Right renal cortex interstitium (tissue), 3 donors: ENCODE data around the gene KLK15. TPM values are rescaled to one million over a fixed set of nuclear protein-coding genes. Genes with fewer than 3 reads are reported as not detected.

Experiments
- DNase-seq, 3 donors: peaks; one replicate each; pipeline ENCODE4 v3.0.0-alpha.2; 2013; ENCODE audit warnings: low read depth in 3 of 3, low spot score in 2 of 3
- polyA plus RNA-seq, 3 donors: library from polyadenylated mRNA; unstranded; fragments of 120-200 nt; gene quantifications; one replicate each; pipeline ENCODE4 v1.2.1, GENCODE V29; 2013; ENCODE audit not compliant: insufficient read length in 3 of 3

KLK15 gene, protein sequence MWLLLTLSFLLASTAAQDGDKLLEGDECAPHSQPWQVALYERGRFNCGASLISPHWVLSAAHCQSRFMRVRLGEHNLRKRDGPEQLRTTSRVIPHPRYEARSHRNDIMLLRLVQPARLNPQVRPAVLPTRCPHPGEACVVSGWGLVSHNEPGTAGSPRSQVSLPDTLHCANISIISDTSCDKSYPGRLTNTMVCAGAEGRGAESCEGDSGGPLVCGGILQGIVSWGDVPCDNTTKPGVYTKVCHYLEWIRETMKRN
- not detected for polyA plus RNA-seq

DNA sequence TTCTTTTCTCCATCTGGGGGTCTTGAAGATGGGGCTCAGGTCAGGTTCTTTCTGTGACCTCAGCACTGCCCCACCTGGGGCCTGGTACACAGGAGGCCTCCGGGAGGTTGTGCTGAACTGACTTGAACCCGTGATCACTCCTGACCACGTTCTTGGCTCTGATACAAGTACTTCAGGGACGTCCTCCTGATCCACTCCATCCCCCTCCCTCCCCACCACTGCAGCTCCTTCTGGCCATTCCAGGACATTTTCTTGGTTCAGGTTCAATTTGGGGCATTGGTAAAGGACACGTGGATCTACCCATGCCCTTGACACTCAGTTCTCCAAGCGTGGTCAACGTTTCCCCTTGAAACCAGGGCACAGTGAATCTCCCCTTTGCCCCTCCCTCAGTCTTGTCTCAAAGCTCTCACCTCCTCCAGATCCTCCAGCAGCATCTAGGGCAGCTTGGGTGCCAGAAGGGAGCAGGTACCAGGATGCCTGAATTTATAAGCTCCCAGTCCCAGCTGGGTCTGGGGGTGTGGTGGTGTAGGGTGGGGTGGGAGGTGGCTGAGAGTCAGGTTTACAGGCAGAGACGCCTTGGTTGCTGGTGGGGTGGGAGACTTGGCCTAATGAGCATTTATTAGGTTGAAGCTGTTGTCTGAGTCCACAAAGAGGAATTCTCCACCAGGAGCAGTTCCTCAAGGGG is at the start of gene KLK15:
KLK15 (minus strand) TSS at position 458 of the 685 bp plus-strand sequence. CDS start 2,082 bp downstream, outside the sequence.
- no peak for DNase-seq

- DNase-seq, result no peak
These were observed 48.8 kb upstream of the KLK15 start for GRCh38 chr19:50882188-50882587.

- DNase-seq, result no peak
These were observed 46.9 kb upstream of the KLK15 start for GRCh38 chr19:50880241-50880640.

DNA sequence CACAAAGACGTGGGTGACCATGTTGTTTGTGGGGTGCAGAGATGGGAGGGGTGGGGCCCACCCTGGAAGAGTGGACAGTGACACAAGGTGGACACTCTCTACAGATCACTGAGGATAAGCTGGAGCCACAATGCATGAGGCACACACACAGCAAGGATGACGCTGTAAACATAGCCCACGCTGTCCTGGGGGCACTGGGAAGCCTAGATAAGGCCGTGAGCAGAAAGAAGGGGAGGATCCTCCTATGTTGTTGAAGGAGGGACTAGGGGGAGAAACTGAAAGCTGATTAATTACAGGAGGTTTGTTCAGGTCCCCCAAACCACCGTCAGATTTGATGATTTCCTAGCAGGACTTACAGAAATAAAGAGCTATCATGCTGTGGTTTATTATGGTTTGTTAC is 45.5 kb upstream of the KLK15 start:
- DNase-seq, result no peak

- DNase-seq, result no peak
These were observed 44.0 kb upstream of the KLK15 start for GRCh38 chr19:50877338-50877737.

DNA sequence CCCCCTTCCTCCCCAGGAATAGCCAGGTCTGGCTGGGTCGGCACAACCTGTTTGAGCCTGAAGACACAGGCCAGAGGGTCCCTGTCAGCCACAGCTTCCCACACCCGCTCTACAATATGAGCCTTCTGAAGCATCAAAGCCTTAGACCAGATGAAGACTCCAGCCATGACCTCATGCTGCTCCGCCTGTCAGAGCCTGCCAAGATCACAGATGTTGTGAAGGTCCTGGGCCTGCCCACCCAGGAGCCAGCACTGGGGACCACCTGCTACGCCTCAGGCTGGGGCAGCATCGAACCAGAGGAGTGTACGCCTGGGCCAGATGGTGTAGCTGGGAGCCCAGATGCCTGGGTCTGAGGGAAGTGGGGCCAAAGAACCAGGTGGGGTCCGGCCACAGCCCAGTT is 43.1 kb upstream of the KLK15 start:
- DNase-seq, result no peak

DNA sequence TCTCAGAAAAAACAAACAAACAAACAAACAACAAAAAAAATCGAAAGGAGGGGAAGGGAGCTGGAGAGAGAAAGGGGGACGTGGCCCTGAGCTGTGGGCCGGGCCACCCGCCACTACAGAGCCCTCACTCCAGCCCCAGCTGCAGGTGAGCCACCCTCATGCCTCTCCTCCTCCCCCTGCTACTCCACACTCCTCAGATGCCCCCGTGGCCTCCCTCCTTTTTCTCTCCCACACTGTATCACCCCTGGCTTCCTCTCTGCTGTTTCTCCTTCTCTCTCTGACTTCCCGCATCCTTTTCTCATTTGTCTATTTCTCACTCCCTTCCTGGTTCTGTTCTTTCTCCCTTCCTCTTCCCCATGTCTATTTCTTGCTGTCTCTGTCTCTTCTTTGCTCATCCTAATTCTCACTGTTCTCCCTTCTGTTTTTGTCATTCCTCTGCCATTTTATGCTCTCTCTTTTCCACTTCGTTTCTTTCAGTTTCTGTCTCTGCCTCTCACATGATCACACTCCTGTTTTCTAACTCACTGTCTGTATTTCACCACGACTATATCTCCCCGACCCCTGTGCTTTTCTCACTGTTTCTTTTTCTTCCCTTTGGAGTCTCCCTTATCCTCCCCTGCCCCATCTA is 42.5 kb upstream of the KLK15 start:
- no peak for DNase-seq

DNA sequence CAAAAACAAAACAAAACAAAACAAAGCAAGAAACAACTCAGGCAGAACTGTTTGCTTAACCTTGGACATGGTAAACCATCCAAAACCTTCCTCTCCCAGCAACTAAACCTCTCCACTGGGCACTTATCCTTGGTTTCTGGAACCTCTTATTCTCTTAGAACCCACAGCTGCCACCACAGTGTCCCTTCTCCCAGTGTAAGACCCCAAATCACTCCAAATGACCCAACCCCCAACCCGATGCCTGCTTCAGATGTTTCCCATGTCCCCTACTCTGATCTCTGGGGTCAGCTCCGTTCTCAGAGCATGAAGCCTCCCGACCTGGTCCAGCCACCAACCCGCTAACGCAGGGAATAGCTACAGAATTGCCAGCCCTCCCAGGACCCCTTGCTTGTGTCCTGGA is 40.8 kb upstream of the KLK15 start:
- no peak for DNase-seq

- DNase-seq, result no peak
These were observed 39.7 kb upstream of the KLK15 start, which contains the start of gene KLK2 for GRCh38 chr19:50873056-50873455. TSS of gene KLK2 (plus strand) at chr19:50873439. CDS start at chr19:50873474, 35 bp downstream.

DNA sequence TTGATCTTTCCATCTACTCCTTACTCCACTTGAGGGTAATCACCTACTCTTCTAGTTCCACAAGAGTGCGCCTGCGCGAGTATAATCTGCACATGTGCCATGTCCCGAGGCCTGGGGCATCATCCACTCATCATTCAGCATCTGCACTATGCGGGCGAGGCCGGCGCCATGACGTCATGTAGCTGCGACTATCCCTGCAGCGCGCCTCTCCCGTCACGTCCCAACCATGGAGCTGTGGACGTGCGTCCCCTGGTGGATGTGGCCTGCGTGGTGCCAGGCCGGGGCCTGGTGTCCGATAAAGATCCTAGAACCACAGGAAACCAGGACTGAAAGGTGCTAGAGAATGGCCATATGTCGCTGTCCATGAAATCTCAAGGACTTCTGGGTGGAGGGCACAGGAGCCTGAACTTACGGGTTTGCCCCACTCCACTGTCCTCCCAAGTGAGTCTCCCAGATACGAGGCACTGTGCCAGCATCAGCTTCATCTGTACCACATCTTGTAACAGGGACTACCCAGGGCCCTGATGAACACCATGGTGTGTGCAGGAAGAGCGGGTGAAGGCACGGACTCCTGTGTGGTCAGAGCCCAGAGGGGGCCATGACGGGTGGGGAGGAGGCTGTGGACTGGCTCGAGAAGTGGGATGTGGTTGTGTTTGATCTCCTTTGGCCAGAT is 37.2 kb upstream of the KLK15 start:
- DNase-seq, result no peak

GRCh38 chr19:50869479-50869878 is 36.1 kb upstream of the KLK15 start:
- no peak for DNase-seq

DNA sequence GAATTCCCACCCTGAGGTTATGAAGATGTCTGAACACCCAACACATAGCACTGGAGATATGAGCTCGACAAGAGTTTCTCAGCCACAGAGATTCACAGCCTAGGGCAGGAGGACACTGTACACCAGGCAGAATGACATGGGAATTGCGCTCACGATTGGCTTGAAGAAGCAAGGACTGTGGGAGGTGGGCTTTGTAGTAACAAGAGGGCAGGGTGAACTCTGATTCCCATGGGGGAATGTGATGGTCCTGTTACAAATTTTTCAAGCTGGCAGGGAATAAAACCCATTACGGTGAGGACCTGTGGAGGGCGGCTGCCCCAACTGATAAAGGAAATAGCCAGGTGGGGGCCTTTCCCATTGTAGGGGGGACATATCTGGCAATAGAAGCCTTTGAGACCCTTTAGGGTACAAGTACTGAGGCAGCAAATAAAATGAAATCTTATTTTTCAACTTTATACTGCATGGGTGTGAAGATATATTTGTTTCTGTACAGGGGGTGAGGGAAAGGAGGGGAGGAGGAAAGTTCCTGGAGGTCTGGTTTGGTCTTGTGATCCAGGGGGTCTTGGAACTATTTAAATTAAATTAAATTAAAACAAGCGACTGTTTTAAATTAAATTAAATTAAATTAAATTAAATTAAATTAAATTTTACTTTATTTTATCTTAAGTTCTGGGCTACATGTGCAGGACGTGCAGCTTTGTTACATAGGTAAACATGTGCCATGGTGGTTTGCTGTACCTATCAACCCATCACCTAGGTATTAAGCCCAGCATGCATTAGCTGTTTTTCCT is 28.3 kb upstream of the KLK15 start:
- DNase-seq, result no peak

DNA sequence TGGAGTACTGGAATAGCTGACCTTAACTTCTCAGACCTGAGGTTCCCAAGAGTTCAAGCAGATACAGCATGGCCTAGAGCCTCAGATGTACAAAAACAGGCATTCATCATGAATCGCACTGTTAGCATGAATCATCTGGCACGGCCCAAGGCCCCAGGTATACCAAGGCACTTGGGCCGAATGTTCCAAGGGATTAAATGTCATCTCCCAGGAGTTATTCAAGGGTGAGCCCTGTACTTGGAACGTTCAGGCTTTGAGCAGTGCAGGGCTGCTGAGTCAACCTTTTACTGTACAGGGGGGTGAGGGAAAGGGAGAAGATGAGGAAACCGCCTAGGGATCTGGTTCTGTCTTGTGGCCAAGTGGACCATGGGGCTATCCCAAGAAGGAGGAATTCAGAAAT is 27.6 kb upstream of the KLK15 start:
- no peak for DNase-seq

- no peak for DNase-seq
These were observed 26.5 kb upstream of the KLK15 start for GRCh38 chr19:50859849-50860248.

GRCh38 chr19:50858886-50859285 is 25.5 kb upstream of the KLK15 start:
- no peak for DNase-seq

- DNase-seq, result no peak
These were observed 24.0 kb upstream of the KLK15 start for GRCh38 chr19:50857366-50857765.

GRCh38 chr19:50854636-50855410 is 21.4 kb upstream of the KLK15 start, which contains the start of gene KLK3:
TSS of gene KLK3 (plus strand) at chr19:50854915. CDS start at chr19:50854956, 41 bp downstream.
- no peak for DNase-seq

DNA sequence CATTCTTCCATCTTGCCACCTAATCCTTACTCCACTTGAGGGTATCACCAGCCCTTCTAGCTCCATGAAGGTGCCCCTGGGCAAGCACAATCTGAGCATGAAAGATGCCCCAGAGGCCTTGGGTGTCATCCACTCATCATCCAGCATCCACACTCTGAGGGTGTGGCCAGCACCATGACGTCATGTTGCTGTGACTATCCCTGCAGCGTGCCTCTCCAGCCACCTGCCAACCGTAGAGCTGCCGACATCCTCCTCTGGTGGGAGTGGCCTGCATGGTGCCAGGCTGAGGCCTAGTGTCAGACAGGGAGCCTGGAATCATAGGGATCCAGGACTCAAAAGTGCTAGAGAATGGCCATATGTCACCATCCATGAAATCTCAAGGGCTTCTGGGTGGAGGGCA is 18.2 kb upstream of the KLK15 start:
- no peak for DNase-seq

GRCh38 chr19:50850738-50851137 is 17.4 kb upstream of the KLK15 start:
- DNase-seq, result no peak
